ENCODE measurements around the gene NDUFA6.
"Not testable (repeated sequence)": the region's sequence is repeated elsewhere in the genome, so short reads cannot be mapped to it uniquely, and the experiment has no call there.

Gene NDUFA6

DNA sequence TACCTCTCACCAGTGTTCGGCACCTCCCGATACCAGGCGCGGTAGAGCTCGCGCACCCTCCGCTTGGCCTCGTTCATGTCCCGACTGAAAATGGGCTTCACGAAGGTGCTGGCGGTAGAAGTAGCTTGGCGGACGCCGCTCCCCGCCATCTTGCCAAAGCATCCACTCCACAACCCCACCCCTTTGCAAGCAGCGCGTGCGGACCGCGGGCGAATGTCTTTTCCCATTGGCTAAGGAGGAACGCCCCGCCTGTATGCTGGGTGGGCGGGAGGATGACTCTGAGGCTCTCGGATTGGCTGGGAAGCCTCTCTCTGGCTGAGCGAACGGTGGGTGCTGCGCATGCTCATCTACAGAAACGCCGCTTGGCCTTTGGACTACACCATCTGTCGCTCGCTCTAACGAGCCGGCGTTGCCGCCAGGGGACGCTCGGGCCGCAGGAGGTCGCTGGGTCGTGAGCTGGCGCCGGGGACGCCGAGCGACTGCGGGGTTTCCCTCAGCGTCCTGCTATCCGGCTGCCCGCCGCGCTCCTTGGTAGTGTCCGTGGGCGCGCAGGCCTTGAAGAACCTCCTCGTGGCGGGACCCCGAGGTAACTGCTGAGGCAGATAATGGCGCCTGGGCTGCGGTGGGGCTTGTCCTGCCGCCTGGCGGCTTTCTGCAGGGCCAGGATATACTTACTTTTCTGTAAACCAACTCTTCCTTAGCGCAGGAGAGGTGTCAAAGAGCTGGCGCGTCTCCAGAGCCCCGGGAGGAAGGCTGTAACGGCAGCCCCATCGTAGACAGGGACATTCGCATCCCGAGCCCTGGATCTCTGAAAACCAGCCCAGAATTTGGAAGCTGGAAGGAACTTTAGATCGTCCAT, at the start of gene NDUFA6:
TSS of gene NDUFA6 (minus strand) at position 177 of the 859 bp plus-strand sequence. CDS start at position 149, 28 bp downstream.
- peak; percentile 98 for DNase-seq

DNA sequence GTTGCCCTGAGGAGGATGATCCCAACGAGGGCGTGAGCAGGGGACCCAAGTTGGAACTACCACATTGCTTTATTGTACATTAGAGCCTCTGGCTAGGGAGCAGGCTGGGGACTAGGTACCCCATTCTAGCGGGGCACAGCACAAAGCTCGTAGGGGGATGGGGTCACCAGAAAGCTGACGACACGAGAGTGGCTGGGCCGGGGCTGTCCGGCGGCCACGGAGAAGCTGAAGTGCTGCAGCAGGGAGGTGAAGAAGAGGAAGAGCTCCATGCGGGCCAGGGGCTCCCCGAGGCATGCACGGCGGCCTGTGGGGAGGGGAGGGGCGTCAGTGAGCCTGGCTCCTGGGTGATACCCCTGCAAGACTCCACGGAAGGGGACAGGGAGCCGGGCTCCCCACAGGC, 49.6 kb upstream of the NDUFA6 start:
- not testable (repeated sequence) for DNase-seq

DNA sequence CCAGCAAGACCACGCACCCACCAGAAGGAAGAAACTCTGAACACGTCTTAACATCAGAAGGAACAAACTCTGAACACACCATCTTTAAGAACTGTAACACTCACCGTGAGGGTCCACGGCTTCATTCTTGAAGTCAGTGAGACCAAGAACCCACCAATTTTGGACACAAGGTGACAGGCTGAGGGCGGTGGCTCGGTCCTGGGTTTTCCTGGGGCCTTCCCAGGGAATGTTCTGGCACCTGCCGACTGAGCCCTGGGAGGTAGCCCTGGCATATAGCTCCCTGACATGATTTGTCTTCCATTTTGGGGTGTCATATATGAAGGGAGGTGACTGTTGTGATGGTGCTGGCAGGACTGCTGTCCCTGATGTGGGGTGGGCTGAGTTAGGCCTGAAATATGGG, 48.9 kb upstream of the NDUFA6 start:
- not testable (repeated sequence) for DNase-seq

DNA sequence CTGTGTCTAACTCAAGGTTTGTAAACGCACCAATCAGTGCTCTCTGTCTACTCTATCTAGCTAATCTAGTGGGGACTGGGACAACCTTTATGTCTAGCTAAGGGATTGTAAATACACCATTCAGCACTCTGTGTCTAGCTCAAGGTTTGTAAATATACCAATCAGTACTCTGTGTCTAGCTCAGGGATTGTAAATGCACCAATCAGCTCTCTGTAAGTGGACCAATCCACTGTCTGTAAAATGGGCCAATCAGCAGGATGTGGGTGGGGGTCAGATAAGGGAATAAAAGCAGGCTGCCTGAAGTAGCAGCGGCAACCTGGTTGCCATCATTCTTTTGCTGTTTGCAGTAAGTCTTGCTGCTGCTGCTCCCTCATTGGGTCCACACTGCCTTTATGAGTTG, 48.4 kb upstream of the NDUFA6 start:
- DNase-seq: no peak

DNA sequence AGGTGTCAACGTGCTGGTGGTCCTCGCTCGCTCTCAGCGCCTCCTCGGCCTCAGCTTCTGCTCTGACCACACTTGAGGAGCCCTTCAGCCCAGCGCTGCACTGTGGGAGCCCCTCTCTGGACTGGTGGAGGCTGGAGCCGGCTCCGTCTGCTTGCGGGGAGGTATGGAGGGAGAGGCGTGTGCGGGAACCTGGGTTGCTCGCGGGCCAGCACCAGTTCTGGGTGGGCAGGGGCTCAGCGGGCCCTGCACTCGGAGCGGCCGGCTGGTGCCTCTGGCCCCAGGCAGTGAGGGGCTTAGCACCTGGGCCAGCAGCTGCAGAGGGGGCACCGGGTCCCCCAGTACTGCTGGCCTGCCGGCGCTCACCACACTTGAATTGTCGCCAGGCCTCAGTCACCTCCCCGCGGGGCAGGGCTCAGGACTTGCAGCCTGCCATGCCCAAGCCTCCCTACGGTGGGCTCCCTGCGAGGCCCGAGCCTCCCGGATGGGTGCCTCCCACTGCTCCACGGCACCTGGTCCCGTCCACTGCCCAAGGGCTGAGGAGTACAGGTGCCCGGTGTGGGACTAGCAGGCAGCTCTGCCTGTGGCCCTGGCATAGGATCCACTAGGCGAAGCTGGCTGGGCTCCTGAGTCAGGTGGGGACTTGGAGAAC, 47.7 kb upstream of the NDUFA6 start:
- no peak for DNase-seq

DNA sequence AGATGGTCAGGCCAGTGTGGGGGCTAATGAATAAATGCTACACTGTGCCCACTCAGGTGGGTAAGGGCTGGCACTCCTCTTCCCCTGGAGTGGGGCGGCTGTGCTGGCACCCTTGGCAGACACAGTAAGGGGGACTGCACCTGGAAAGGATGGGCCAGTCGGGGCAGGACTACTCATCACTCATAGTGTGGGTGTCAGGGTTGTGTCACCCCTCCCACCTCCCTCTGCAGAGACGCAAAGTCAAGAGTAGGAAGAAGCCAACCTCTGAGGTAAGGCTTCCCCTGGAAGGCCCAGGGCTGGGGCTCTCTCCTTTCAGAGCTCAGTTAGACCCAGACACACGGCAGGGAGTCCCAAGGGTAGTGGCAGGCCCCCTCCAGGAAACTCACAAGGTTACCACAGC, 45.1 kb upstream of the NDUFA6 start:
- DNase-seq: not testable (repeated sequence)

DNA sequence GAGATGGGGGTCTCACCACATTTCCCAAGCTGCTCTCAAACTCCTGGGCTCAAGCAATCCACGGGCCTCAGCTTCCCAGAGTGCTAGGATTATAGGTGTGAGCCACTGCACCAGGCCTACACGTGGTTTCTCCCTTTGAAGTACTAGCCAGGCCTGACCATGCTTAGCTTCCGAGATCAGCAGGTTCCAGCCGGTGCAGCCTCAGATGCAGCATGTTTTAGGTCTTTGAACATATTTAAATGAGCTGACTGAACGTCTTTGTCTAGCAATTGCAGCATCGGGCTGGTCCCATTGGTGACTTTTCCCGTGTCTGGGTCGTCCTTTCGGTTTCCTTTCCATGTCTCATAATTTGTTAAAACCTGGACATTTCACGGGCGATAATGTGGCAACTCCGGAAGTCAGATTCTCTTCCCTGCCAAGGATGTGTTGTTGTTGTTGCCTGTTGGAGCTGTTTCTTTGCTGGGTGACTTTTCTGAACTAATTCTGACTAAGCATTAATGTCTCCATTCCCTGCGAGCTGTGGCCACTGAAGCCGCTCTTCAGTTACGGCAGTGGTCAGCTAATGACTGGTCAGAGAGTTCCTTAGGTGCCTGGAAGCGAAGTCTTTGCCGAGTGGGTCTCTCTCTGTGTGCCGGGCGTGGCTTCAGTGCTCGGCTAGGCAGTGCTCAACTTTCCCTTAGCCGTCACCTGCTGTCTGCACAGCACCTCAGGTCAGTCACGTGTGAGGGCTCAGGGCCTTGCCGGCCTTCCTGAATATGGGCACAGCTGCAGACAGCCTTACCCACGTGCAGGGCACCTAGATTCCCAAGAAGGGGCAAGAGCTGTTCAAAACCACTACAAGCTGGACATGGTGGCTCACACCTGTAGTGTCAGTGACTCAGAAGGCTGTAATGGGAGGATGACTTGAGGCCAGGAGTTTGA, 43.8 kb upstream of the NDUFA6 start:
- DNase-seq: no peak

DNA sequence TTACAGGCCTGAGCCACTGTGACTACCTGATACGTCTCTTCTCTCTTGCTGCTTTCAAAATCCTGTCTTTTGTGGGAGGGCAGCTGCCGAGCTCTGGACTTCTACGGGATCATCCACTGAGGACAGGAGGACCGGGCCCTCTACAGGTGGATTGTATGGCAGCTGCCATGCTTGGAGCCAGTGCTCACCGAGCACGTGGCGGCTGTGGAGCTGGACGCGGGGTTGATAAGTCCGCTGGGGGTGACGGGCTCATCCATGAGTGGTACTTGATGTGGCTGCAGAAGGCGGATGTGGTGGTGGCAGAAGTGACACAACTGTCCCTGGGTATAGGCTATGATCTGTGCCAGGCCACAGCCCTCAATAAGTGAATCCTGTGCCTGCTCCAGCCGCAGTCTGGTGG, 41.9 kb upstream of the NDUFA6 start:
- no peak for DNase-seq

DNA sequence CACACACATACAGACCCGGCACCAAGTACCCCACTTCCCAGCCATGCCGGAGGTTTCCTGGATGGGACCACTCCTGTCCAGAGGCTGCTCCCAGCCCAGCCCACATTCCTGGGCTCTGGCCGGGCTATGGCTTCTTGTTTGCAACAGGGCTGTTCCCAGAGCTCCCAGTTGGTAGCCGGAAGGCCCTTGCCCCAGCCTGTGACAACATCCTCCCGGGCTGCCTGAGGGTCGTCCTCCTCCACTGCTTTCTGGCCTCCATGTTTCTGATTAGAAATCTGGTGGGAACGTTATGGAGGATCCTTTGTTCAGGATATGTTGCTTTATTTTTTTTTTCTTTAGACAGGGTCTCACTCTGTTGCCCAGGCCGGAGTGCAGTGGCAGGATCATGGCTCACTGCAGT, 41.0 kb upstream of the NDUFA6 start:
- no peak for DNase-seq

DNA sequence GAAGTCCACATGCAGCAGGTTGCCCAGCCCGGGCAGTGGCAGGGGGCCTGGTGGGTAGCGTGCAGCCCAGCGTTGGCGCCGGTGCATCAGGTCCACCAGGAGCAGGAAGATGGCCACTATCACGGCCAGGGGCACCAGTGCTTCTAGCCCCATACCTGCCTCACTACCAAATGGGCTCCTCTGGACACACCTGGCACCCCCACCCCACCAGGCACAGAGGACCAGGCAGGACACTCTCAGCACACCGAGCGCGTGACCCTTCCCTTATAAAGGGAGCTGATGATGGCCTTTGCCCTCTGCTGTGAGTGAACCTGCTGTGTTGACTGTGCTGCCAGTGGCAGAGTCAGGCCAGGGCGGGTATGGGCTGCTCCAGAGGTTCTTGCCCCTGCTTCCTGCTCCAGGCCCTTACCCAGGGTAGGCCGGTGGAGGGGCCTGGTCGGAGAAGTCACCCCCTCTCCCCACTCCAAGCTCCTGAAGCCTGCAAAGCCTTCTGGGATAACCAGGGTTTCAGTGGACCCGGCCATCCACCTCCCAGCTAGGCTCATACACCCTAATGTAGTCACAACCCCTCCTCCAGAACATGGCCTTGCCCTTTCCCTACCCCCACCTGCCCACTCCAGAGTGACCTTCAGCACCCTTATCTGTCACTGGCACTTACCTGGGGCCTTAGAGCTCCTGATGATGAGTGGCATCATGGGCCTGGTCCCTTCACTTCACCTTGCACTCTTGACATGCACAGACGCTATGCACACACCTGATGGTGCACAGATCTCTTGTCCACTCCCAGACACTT, 40.3 kb upstream of the NDUFA6 start, which contains the start of gene CYP2D6:
TSS of gene CYP2D6 (minus strand) at position 172 of the 793 bp plus-strand sequence. CDS start at position 153, 19 bp downstream.
- not testable (repeated sequence) for DNase-seq

DNA sequence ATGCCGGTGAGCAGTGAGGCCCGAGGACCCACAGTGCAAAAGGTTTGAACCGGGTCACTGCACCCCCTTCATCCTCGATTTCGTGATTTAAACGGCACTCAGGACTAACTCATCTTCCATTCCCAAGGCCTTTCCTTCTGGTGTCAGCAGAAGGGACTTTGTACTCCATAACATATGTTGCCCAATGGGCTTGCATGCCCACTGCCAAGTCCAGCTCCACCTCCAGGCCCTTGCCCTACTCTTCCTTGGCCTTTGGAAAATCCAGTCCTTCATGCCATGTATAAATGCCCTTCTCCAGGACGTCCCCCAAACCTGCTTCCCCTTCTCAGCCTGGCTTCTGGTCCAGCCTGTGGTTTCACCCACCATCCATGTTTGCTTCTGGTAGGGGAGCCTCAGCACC, 39.6 kb upstream of the NDUFA6 start:
- not testable (repeated sequence) for DNase-seq

DNA sequence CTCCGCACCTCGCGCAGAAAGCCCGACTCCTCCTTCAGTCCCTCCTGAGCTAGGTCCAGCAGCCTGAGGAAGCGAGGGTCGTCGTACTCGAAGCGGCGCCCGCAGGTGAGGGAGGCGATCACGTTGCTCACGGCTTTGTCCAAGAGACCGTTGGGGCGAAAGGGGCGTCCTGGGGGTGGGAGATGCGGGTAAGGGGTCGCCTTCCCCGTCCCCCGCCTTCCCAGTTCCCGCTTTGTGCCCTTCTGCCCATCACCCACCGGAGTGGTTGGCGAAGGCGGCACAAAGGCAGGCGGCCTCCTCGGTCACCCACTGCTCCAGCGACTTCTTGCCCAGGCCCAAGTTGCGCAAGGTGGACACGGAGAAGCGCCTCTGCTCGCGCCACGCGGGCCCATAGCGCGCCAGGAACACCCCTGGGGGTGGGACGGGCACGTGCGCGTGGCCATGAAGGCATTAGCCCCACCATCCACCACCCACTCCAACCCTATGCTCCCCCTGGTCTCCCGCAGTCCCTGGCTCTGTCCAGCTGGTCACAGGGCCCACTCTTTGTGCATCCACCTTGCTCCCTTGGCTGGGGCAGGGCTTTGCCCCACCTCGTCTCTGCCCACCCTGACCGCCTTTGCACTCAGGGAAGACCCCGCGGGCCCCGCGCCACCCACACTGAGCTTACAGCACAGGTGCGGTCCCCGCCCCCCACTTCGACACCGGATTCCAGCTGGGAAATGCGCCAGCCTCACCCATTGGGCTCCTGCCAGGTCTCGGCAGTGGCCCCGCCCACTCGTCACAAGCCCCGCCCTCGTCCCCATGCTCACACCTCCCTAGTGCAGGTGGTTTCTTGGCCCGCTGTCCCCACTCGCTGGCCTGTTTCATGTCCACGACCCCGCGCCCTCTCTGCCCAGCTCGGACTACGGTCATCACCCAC, 38.5 kb upstream of the NDUFA6 start:
- DNase-seq: not testable (repeated sequence)

DNA sequence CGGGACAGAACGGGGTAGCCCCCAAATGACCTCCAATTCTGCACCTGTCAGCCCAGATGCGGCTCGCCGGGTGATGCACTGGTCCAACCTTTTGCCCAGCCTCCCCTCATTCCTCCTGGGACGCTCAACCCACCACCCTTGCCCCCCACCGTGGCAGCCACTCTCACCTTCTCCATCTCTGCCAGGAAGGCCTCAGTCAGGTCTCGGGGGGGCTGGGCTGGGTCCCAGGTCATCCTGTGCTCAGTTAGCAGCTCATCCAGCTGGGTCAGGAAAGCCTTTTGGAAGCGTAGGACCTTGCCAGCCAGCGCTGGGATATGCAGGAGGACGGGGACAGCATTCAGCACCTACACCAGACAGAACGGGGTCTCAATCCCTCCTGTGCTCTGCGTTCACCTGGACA, 37.4 kb upstream of the NDUFA6 start:
- DNase-seq: not testable (repeated sequence)

DNA sequence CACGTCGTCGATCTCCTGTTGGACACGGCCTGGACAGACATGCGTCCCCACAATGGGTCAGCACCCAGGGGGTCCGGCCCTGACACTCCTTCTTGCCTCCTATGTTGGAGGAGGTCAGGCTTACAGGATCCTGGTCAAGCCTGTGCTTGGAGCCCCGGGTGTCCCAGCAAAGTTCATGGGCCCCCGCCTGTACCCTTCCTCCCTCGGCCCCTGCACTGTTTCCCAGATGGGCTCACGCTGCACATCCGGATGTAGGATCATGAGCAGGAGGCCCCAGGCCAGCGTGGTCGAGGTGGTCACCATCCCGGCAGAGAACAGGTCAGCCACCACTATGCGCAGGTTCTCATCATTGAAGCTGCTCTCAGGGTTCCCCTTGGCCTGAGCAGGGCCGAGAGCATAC, 37.0 kb upstream of the NDUFA6 start:
- DNase-seq: no peak

DNA sequence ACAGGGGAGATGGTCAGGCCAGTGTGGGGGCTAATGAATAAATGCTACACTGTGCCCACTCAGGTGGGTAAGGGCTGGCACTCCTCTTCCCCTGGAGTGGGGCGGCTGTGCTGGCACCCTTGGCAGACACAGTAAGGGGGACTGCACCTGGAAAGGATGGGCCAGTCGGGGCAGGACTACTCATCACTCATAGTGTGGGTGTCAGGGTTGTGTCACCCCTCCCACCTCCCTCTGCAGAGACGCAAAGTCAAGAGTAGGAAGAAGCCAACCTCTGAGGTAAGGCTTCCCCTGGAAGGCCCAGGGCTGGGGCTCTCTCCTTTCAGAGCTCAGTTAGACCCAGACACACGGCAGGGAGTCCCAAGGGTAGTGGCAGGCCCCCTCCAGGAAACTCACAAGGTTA, 33.0 kb upstream of the NDUFA6 start:
- DNase-seq: not testable (repeated sequence)

DNA sequence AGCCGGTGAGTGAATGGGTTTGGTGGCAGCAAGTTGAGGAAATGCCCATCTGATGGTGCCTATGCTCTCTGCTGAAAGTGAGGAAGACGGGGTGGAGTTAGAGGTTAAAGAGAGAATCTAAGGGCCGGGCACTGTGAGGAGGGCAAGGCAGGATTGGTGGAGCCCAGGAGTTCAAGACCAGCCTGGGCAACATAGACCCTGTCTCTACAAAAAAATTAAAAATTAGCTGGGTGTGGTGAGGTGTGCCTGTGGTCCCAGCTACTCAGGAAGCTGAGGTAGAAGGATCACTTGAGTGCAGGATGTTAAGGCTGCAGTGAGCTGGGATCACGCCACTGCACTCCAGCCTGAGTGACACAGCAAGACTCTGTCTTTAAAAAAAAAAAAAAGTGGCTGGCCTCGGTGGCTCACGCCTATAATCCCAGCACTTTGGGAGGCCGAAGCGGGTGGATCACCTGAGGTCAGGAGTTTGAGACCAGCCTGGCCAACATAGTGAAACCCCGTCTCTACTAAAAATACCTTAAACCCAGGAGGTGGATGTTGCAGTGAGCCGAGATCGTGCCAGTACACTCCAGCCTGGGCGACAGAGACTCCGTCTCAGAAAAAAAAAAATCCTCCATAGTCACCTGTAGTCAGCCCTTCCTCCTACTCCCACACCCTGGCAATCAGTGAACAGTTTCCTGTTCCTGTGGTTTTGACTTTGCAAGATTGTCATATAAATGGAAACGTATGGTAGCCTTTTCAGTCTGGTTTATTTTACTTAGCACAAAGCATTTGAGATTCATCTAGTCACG, 29.9 kb upstream of the NDUFA6 start:
- peak; percentile 34 for DNase-seq

DNA sequence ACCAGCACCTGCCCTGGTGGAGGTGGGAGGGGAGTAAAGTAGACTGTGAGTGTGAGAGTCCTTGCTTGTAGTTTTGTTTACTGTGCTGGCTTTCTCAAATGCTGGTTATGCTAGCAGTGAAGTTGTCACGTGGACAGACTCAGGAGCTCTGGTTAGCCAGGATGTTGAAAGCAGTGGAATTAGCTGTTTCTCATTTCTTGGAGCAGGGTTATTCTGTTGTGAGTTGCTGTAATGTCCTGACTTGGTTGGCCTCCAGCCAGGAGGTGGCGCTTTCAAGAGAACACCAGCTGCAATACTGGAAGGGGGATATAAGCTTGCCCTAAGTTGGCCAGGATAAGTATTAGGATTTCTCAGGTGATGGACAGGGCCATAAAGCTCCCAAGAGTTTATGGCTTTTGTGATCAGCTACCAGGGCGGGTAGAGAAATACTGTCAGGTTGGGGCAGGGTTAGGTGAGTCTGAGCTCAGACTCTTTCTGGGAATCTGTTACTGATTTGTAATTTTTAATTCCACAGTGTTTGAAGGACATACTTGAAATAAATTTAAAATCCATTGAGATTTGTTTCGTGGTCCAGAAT, 26.4 kb upstream of the NDUFA6 start:
- no peak for DNase-seq

DNA sequence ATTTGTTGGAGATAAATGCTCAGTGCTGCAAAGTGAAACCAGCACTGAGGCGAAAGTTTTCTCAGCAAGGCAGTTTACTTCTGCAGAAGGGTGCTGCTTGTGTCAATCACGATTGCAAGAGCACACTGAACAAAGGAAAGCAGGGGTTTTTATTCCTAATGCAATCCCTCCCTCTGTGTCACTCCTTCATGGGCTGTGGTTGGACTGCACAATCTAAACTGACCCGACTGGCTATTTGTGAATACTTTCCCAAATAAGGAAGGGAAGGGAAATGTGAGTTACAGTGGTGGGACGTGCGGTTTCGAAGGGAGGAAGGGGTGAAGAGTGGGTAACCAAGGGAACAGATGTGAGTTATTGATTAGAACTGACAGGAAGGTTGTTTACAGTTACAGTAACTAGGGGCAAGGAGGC, 24.9 kb upstream of the NDUFA6 start:
- DNase-seq: not testable (repeated sequence)

DNA sequence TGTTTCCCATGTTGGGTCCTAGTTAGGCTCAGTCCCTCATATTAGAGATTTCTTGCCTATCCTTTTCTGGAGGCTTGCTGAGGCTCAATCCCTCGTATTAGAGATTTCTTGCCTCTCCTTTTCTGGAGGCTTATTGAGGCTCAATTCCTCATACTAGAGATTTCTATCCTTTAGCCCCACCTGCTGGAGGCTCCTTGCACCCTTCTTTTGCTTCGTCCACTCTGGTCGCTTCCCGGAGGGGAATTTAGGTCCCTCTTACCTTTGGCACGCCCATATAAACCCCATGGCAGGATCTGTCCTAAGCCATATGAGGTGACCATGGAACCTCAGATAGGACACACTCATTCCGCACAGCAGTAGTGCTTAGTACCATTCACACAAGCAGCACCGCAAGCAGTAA, 24.1 kb upstream of the NDUFA6 start:
- no peak for DNase-seq

DNA sequence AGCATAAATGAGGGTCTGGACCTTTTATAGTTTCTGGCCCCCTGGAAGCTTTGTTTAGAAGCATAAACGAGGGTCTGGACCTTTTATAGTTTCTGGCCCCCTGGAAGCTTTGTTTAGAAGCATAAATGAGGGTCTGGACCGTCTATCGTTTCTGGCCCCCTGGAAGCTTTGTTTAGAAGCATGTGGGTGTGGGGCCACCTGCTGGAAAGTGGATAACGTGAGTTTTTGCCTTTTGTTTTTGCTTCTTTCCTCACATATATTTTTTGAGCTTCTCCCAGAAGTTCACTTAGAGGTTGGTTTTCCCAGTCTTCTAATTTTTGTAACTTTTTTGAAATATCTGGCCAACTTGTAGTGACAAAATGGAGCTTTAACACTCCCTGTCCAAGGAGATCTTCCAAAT, 22.2 kb upstream of the NDUFA6 start:
- not testable (repeated sequence) for DNase-seq
